GM12878 (cell line): ENCODE measurements around the gene METAP2.

Source experiments
- BRCA1 ChIP-seq: IDR thresholded peaks from 2 replicates; pipeline ENCODE4 v1.6.1; 2011; ENCODE audit warnings: low read depth, low read length, improper control_type of control experiment
- FOS ChIP-seq: IDR thresholded peaks from 3 replicates; pipeline ENCODE4 v1.6.1; 2011; ENCODE audit warnings: borderline replicate concordance; ENCODE audit not compliant: insufficient read length; ENCODE audit errors: extremely low read depth
- NFIC ChIP-seq: IDR thresholded peaks from 2 replicates; pipeline ENCODE4 v1.6.1; 2012; ENCODE audit warnings: low read depth, mild to moderate bottlenecking, inconsistent platforms, low read length, moderate library complexity
- RBBP5 ChIP-seq: fragments of 200-600 bp; sonication (generic); conservative IDR thresholded peaks from 2 replicates; pipeline ENCODE4 v1.6.1; 2016
- TF ChIP-seq, protein P1 (sequence below), 3 experiments: IDR thresholded peaks in 2 of 3; conservative IDR thresholded peaks in 1 of 3; 2 replicates each; pipeline ENCODE4 v1.5.1; 2011; ENCODE audit warnings: low read depth in 3 of 3, low read length in 3 of 3, mild to moderate bottlenecking in 3 of 3, control low read depth in 2 of 3, moderate library complexity in 2 of 3, inconsistent platforms in 1 of 3, mixed read lengths in 1 of 3; ENCODE audit not compliant: control insufficient read depth in 2 of 3, insufficient read depth in 1 of 3; ENCODE audit errors: extremely low read depth in 1 of 3
- TF ChIP-seq, protein P2 (sequence below): IDR thresholded peaks from 2 replicates; pipeline ENCODE4 v1.6.1; 2012; ENCODE audit warnings: mild to moderate bottlenecking, low read depth, low read length
- TF ChIP-seq, protein P3 (sequence below): IDR thresholded peaks from 2 replicates; pipeline ENCODE4 v1.6.1; 2012; ENCODE audit warnings: low read depth, low read length, improper control_type of control experiment

DNA sequence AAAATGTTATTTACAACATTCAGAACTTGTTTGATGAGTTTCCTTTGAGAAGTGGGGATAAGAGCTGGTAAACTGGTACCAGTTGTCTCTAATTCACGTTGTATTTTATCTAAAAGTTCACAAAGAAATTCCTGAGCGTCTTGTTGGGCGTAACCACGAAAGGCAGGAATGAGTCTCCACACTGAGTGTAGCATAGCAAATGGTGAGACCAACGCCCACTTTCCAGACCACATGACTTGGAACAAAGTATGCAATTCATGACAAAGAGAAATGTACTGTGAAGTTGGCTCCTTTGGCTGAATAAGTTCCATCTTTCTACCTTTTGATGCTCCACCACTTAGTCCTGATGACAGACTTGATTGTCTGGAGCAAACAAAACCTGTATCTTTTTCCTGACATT is 58.9 kb downstream of the METAP2 start:
- TF ChIP-seq, protein P1, sequence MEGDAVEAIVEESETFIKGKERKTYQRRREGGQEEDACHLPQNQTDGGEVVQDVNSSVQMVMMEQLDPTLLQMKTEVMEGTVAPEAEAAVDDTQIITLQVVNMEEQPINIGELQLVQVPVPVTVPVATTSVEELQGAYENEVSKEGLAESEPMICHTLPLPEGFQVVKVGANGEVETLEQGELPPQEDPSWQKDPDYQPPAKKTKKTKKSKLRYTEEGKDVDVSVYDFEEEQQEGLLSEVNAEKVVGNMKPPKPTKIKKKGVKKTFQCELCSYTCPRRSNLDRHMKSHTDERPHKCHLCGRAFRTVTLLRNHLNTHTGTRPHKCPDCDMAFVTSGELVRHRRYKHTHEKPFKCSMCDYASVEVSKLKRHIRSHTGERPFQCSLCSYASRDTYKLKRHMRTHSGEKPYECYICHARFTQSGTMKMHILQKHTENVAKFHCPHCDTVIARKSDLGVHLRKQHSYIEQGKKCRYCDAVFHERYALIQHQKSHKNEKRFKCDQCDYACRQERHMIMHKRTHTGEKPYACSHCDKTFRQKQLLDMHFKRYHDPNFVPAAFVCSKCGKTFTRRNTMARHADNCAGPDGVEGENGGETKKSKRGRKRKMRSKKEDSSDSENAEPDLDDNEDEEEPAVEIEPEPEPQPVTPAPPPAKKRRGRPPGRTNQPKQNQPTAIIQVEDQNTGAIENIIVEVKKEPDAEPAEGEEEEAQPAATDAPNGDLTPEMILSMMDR (IDR thresholded peaks at IDR 0.05 in 2 of 3, conservative IDR thresholded peaks at IDR 0.05 in 1 of 3; ENCODE audit: control insufficient read depth in 2 of 3, extremely low read depth in 1 of 3, insufficient read depth in 1 of 3, low read depth in 3 of 3, low read length in 3 of 3) = no peak
- TF ChIP-seq RBBP5 = no peak
- TF ChIP-seq, protein P2, sequence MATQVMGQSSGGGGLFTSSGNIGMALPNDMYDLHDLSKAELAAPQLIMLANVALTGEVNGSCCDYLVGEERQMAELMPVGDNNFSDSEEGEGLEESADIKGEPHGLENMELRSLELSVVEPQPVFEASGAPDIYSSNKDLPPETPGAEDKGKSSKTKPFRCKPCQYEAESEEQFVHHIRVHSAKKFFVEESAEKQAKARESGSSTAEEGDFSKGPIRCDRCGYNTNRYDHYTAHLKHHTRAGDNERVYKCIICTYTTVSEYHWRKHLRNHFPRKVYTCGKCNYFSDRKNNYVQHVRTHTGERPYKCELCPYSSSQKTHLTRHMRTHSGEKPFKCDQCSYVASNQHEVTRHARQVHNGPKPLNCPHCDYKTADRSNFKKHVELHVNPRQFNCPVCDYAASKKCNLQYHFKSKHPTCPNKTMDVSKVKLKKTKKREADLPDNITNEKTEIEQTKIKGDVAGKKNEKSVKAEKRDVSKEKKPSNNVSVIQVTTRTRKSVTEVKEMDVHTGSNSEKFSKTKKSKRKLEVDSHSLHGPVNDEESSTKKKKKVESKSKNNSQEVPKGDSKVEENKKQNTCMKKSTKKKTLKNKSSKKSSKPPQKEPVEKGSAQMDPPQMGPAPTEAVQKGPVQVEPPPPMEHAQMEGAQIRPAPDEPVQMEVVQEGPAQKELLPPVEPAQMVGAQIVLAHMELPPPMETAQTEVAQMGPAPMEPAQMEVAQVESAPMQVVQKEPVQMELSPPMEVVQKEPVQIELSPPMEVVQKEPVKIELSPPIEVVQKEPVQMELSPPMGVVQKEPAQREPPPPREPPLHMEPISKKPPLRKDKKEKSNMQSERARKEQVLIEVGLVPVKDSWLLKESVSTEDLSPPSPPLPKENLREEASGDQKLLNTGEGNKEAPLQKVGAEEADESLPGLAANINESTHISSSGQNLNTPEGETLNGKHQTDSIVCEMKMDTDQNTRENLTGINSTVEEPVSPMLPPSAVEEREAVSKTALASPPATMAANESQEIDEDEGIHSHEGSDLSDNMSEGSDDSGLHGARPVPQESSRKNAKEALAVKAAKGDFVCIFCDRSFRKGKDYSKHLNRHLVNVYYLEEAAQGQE = no peak
- TF ChIP-seq FOS = no peak
- TF ChIP-seq, protein P3, sequence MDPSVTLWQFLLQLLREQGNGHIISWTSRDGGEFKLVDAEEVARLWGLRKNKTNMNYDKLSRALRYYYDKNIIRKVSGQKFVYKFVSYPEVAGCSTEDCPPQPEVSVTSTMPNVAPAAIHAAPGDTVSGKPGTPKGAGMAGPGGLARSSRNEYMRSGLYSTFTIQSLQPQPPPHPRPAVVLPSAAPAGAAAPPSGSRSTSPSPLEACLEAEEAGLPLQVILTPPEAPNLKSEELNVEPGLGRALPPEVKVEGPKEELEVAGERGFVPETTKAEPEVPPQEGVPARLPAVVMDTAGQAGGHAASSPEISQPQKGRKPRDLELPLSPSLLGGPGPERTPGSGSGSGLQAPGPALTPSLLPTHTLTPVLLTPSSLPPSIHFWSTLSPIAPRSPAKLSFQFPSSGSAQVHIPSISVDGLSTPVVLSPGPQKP = no peak
- TF ChIP-seq BRCA1 = no peak
- TF ChIP-seq NFIC = no peak
